Heart left ventricle (tissue), 13 donors: ENCODE data around the gene HIBCH.

ENCODE experiments used
- POLR2A ChIP-seq, 2 donors: fragments of 450-650 bp; IDR thresholded peaks; one replicate each; pipeline ENCODE4 v1.6.1; 2017; ENCODE audit warnings: antibody characterized with exemption in 2 of 2, mild to moderate bottlenecking in 2 of 2, moderate library complexity in 2 of 2
- TF ChIP-seq, protein P1 (sequence below), 12 donors: fragments of 200-600 bp; sonication (generic) in 4 of 12; IDR thresholded peaks; one replicate each; pipeline versions ENCODE4 v1.5.0 to v1.8.0; 2018 to 2022; ENCODE audit warnings: antibody characterized with exemption in 12 of 12, mild to moderate bottlenecking in 5 of 12
- donor health status: ischemic (EF 13 %, LVEDD 7.1; RV severe dilation, severe dysfunction).
- donor health status: DM: no; HTN: yes; CAD: no.
- donor health status: DM: no; HTN: no; CAD: no.
- donor health status: ischemic (EF 25% LVEDD 6.9; RV normal size, moderate dysfunction).
- donor health status: ischemic (EF 25% LVEDD 5.7; RV mildly dilated, moderate dysfunction).
- donor health status: ischemic (EF 35%, LVEDD 5.7; RV mildly dilated, moderate dysfunction).
- donor health status: nonischemic (EF 11% LVEDD 7.7; RV severe dilation, severe dysfunction).
- donor health status: DM: yes; HTN: yes; CAD: no.
- donor health status: PGD.
- donor health status: ischemic (EF 29% LVEDD 5.4; RV normal size, mild dysfunction).
- donor health status: nonischemic (EF 23%, LVEDD 6.1; RV moderate dilation, normal function).

DNA sequence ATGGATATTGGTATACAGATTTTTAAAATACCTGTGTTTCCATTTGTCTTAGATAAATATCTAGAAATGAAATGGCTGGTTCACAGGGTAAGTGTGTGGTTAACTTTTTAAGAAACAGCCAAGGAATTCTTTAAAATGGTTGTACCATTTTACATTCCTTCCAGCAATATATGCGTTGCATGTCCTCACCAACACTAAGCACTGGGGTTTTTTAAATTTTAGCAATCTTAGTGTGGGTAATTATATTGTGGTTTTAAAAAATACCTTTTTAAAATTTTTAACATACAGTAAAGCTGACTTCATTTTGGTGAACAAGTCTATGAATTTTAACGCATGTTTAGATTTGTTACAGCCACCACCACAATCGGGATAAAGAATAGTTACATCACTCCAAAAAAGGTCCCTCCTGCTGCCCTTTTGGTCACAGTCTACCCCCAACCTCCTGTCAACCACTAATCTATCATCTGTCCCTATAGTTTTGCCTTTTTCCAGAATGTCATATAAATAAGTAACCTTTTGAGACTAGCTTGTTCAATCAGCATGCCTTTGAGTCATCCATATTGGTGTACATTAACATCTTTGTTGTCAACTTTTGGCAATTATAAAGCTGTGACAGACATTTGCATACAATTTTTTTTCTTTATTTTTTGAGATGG lies 129.0 kb downstream of the HIBCH start:
- TF ChIP-seq, protein P1, sequence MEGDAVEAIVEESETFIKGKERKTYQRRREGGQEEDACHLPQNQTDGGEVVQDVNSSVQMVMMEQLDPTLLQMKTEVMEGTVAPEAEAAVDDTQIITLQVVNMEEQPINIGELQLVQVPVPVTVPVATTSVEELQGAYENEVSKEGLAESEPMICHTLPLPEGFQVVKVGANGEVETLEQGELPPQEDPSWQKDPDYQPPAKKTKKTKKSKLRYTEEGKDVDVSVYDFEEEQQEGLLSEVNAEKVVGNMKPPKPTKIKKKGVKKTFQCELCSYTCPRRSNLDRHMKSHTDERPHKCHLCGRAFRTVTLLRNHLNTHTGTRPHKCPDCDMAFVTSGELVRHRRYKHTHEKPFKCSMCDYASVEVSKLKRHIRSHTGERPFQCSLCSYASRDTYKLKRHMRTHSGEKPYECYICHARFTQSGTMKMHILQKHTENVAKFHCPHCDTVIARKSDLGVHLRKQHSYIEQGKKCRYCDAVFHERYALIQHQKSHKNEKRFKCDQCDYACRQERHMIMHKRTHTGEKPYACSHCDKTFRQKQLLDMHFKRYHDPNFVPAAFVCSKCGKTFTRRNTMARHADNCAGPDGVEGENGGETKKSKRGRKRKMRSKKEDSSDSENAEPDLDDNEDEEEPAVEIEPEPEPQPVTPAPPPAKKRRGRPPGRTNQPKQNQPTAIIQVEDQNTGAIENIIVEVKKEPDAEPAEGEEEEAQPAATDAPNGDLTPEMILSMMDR (IDR thresholded peaks at IDR 0.05): no peak
- no peak for TF ChIP-seq POLR2A (IDR thresholded peaks at IDR 0.05)
